ENCODE measurements around the gene PRICKLE4.
"Not testable (repeated sequence)": the region's sequence is repeated elsewhere in the genome, so short reads cannot be mapped to it uniquely, and the experiment has no call there.

PRICKLE4 gene

GRCh38 chr6:41801380-41801779, 20.8 kb downstream of the PRICKLE4 start:
- no peak for DNase-seq

- no peak for DNase-seq
Observed at GRCh38 chr6:41805830-41806774, 25.5 kb downstream of the PRICKLE4 start.

GRCh38 chr6:41811095-41811494, 30.5 kb downstream of the PRICKLE4 start:
- no peak for DNase-seq

GRCh38 chr6:41811946-41812345, 31.4 kb downstream of the PRICKLE4 start:
- not testable (repeated sequence) for DNase-seq

GRCh38 chr6:41813469-41813868, 32.9 kb downstream of the PRICKLE4 start:
- no peak for DNase-seq

GRCh38 chr6:41813956-41814355, 33.4 kb downstream of the PRICKLE4 start:
- DNase-seq = no peak

- DNase-seq = no peak
Observed at GRCh38 chr6:41814629-41815028, 34.0 kb downstream of the PRICKLE4 start.

GRCh38 chr6:41815587-41815986, 35.0 kb downstream of the PRICKLE4 start:
- no peak for DNase-seq

- DNase-seq = no peak
Observed at GRCh38 chr6:41818271-41819054, 37.9 kb downstream of the PRICKLE4 start.

- DNase-seq = no peak
Observed at GRCh38 chr6:41821266-41821665, 40.7 kb downstream of the PRICKLE4 start.

- DNase-seq = no peak
Observed at GRCh38 chr6:41822021-41822420, 41.4 kb downstream of the PRICKLE4 start.

GRCh38 chr6:41823178-41823577, 42.6 kb downstream of the PRICKLE4 start:
- DNase-seq = no peak

GRCh38 chr6:41824571-41825569, 44.3 kb downstream of the PRICKLE4 start:
- DNase-seq = no peak

- no peak for DNase-seq
Observed at GRCh38 chr6:41826343-41827022, 45.9 kb downstream of the PRICKLE4 start.

GRCh38 chr6:41832263-41832662, 51.7 kb downstream of the PRICKLE4 start:
- DNase-seq = no peak

- DNase-seq = no peak
Observed at GRCh38 chr6:41836022-41836659, 55.6 kb downstream of the PRICKLE4 start.

GRCh38 chr6:41836660-41837052, 56.1 kb downstream of the PRICKLE4 start:
- no peak for DNase-seq

All from cortex of kidney (tissue), 1 donor.